ENCODE results near the gene RBPMS2. TPM values are rescaled to one million over a fixed set of nuclear protein-coding genes. Genes with fewer than 3 reads are reported as not detected.

Gene RBPMS2
- total and polyA plus RNA-seq, 2 of the 8 experiments (the other 6 are each of a cell fraction or from before 2014, with no cell fraction given), result 55.8 to 238 TPM

GRCh38 chr15:64697911-64698369 is 77.4 kb downstream of the RBPMS2 start:
- H3K79me1 ChIP-seq (ENCODE audit: low read depth, low read length), result peaks cover 3% of the 10 kb centered on the region
- peaks cover 26 to 37% of the 10 kb centered on the region in 2 experiments for H4K20me1 ChIP-seq (replicated peaks in 1 of 2; ENCODE audit: control insufficient read depth in 1 of 2, insufficient read depth in 2 of 2, low read length in 2 of 2)
- no peak overlapping the region for H3K27ac ChIP-seq (ENCODE audit: low read depth, low read length)
- H2AK5ac ChIP-seq (ENCODE audit: low read depth, low read length), result no peak overlapping the region
- DNase-seq (ENCODE audit: low read depth in 1 of 2, low spot score in 2 of 2) (no peak), FAIRE-seq (no peak)
- no peak for TF ChIP-seq CHD1 (IDR thresholded peaks at IDR 0.05; ENCODE audit: low read depth, low read length)
- TF ChIP-seq RAD21 (IDR thresholded peaks at IDR 0.05 in 1 of 2, conservative IDR thresholded peaks at IDR 0.05 in 1 of 2; ENCODE audit: low read depth in 2 of 2, low read length in 2 of 2), result no peak
- TF ChIP-seq GTF2F1 (IDR thresholded peaks at IDR 0.05; ENCODE audit: borderline replicate concordance, low read depth, low read length), result no peak
- TF ChIP-seq SIN3A (conservative IDR thresholded peaks at IDR 0.05 in 1 of 2, IDR thresholded peaks at IDR 0.05 in 1 of 2; ENCODE audit: low read depth in 1 of 2, low read length in 2 of 2), result no peak
- H3K9me3 ChIP-seq (ENCODE audit: insufficient read depth in 2 of 2, low read depth in 1 of 2, low read length in 1 of 2), result no peaks in the 10 kb centered on the region
- H2BK20ac ChIP-seq (ENCODE audit: low read length), result no peak overlapping the region
- H3K9ac ChIP-seq (replicated peaks in 1 of 4; ENCODE audit: extremely low read depth in 1 of 4, low read depth in 3 of 4, low read length in 3 of 4), result no peak overlapping the region
- H3K27me3 ChIP-seq (replicated peaks in 1 of 4; ENCODE audit: control insufficient read depth in 3 of 4, extremely low read depth in 1 of 4, insufficient read depth in 3 of 4, low read length in 3 of 4), result peaks cover 0 to 2% (median 0%) of the 10 kb centered on the region in 4 experiments; a peak in 1 of 7 replicates
- no peak overlapping the region for H3K4ac ChIP-seq (replicated peaks; ENCODE audit: insufficient read length, low read depth, low read length)
- H2BK120ac ChIP-seq (replicated peaks; ENCODE audit: low read depth, low read length), result no peak overlapping the region
- H4K8ac ChIP-seq (ENCODE audit: extremely low read depth, insufficient read depth, low read length), result no peak overlapping the region
- no peak overlapping the region for H3K14ac ChIP-seq (ENCODE audit: insufficient read length)
- peaks cover 43 to 95% of the 10 kb centered on the region in 2 experiments for H3K79me2 ChIP-seq (ENCODE audit: control insufficient read depth in 1 of 2, insufficient read depth in 2 of 2, low read length in 2 of 2)
- H3K4me1 ChIP-seq (replicated peaks in 1 of 4; ENCODE audit: control insufficient read depth in 3 of 4, insufficient read depth in 4 of 4, low read length in 3 of 4), result peaks cover 14 to 21% (median 18%) of the 10 kb centered on the region in 4 experiments
- no peak overlapping the region for H3K23ac ChIP-seq (ENCODE audit: insufficient read length)
- no peak overlapping the region for H2AFZ ChIP-seq (ENCODE audit: low read length)
- no peak overlapping the region for H2BK12ac ChIP-seq (ENCODE audit: low read depth, low read length)
- H3K36me3 ChIP-seq (ENCODE audit: control insufficient read depth in 2 of 4, insufficient read depth in 4 of 4, low read length in 3 of 4), result peaks cover 6 to 34% (median 23%) of the 10 kb centered on the region in 4 experiments; a peak in 7 of 8 replicates
- whole genome bisulfite sequencing, 2 experiments (ENCODE audit: extremely low coverage in 1 of 2, insufficient coverage in 1 of 2, insufficient read length in 1 of 2, insufficient replicate concordance in 2 of 2, low coverage in 1 of 2, low lambda C conversion rate in 2 of 2, missing lambda C conversion rate in 1 of 2), result 88% methylated on average over 3 of the region's 3 CpGs; no CpG with 5 or more reads in 1 of the 2 experiments
- H3K4me3 ChIP-seq (ENCODE audit: extremely low read depth in 1 of 4, insufficient read depth in 2 of 4, low read depth in 3 of 4, low read length in 4 of 4), result peak overlapping the region in 2 of 4 experiments; percentile 3 to 88; a peak in 2 of 8 replicates
- ChIA-PET POLR2A (ENCODE audit: partially characterized antibody) (interaction anchor here (0.7 to 59.2 kb wide), 5 partner anchors 3 to 324 kb away, joined by 3 to 1192 read pairs (median 5); no protein-coding TSS in a partner anchor), CTCF (ENCODE audit: partially characterized antibody) (interaction anchor here (0.6 to 9.5 kb wide), 6 partner anchors 13 to 143 kb away, joined by 3 to 106 read pairs (median 3); no protein-coding TSS in a partner anchor)
- H3K4me2 ChIP-seq (ENCODE audit: insufficient read depth in 1 of 2, low read depth in 2 of 2, low read length in 2 of 2), result peak overlapping the region; percentile 5 to 93; a peak in 1 of 4 replicates
- no peak overlapping the region for H3K56ac ChIP-seq (replicated peaks; ENCODE audit: insufficient read length, low read depth, low read length)
- no peak overlapping the region for H3K18ac ChIP-seq (ENCODE audit: extremely low read depth, low read length)
- no peak overlapping the region for H2BK5ac ChIP-seq (ENCODE audit: low read depth, low read length)
- H4K5ac ChIP-seq (ENCODE audit: insufficient read length, low read depth, low read length), result no peak overlapping the region
- H4K91ac ChIP-seq (replicated peaks; ENCODE audit: insufficient read length, low read length), result no peak overlapping the region
- peaks cover 26% of the 10 kb centered on the region for H3K23me2 ChIP-seq (ENCODE audit: low read depth, low read length)
- 0 out of 2 replicates have a peak overlapping the region, but pooled peaks have one; percentile 4 for H2BK15ac ChIP-seq (ENCODE audit: low read length)

Measured in H1 (cell line).